GM10266 (cell line): Measurements from ENCODE around the gene RGL1.

Source experiments
- DNase-seq: peaks from one replicate; pipeline ENCODE4 v3.0.0; 2012; ENCODE audit errors: extremely low spot score
- TF ChIP-seq, protein P1 (sequence below): IDR thresholded peaks from 2 replicates; pipeline ENCODE4 v1.5.1; 2012; ENCODE audit warnings: mild to moderate bottlenecking, low read depth; ENCODE audit not compliant: control insufficient read depth, insufficient read depth; ENCODE audit errors: missing control alignments

Gene RGL1

DNA sequence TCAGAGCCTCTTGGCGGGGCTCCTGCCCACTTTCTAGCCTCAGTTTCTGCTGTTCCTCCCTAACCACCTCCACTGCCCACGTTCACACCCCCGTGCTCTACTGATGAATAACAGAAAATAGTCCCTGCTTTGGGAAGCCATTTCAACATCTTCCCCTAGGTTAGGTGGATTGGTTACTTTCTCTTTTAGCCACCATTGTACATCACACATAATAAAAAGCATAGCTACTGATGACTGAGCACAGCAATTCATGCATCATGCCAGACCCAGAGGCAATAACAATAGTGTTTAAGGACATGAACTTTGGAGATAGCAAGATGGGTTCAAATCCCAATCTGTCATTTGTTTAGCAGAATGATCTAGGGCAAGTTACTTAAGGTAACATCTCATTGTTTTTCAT, 158.0 kb downstream of the RGL1 start:
- TF ChIP-seq, protein P1, sequence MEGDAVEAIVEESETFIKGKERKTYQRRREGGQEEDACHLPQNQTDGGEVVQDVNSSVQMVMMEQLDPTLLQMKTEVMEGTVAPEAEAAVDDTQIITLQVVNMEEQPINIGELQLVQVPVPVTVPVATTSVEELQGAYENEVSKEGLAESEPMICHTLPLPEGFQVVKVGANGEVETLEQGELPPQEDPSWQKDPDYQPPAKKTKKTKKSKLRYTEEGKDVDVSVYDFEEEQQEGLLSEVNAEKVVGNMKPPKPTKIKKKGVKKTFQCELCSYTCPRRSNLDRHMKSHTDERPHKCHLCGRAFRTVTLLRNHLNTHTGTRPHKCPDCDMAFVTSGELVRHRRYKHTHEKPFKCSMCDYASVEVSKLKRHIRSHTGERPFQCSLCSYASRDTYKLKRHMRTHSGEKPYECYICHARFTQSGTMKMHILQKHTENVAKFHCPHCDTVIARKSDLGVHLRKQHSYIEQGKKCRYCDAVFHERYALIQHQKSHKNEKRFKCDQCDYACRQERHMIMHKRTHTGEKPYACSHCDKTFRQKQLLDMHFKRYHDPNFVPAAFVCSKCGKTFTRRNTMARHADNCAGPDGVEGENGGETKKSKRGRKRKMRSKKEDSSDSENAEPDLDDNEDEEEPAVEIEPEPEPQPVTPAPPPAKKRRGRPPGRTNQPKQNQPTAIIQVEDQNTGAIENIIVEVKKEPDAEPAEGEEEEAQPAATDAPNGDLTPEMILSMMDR = no peak

DNA sequence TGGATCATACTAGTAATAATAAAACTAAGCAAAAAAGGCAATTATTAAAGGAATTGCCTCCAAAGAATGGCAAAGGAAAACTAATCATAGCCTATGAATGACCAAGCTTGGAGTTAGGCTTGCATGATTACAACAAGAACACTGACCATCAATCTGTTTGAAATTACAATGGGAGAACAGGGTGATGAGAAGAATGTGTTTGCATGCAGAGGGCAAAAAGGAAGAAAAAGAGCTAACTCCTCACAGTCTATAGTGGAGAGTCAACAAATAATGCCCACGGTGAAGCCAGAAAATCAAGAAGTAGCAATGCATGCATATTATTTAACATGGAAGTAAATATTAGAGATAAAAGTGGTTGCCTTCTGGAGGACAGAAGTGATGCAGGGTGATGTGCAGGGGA, 160.8 kb downstream of the RGL1 start:
- DNase-seq = no peak
- TF ChIP-seq, protein P1 = no peak

More for the DNA sequence above, 158.0 kb downstream of the RGL1 start:
- DNase-seq = no peak

DNA sequence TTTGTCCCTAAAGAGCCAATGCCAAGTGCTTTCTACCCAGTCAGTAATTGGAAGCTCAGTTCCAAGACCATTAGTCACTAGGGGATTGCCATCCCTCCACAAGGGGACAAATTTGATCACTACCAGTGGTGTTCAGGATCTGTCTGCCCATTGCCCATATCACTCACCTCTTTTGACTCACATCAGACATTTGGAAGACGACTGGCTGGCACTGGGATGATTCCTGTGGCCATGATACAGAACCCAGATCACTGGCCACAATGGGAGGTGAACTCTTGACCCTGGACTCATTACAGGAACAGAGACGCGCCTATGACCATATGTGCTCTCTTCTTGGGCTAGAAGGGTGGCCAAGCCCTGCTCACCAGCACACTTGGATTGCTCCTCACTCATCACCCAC, 161.6 kb downstream of the RGL1 start:
- no peak for DNase-seq
- TF ChIP-seq, protein P1 = no peak

DNA sequence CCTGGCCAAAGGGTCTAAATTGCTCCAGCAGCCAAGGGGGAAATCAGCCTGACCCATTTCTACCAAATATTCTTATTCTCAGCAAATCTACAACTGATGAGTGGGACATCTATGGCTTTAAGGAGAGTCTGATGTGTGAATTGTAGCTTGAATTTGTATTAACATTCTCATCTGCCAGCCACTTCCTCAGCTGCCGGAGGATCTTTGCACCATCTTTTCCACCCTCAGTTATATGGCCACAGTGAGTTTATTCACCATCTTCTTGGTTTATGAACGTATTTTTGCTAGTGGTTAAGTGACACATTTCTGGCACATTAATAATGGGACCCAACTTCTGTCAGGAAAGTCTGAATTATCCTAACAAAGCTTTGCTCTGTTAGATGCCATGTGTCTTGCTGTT, 163.0 kb downstream of the RGL1 start:
- TF ChIP-seq, protein P1 = no peak

DNA sequence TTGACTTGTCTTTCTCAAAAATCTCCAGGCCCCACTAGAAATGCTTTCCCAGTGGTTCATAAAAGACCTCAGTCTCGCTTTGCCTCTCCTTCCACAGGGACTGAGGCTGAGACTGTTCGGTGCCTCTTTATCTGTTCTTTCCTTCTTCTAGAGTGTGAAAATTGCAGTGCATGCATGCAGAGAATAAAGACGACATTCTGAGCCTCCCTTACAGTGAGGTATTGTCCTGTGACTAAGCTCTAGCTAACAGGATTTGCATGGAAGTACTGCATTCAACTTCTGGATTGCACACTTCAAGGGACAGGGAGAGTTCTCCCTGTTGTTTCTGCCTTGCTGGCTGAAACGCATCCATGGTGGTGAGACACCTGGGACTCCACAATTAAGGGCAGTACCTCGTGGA, 163.5 kb downstream of the RGL1 start:
- DNase-seq = no peak
- TF ChIP-seq, protein P1 = no peak

More for the DNA sequence above, 163.0 kb downstream of the RGL1 start:
- no peak for DNase-seq

DNA sequence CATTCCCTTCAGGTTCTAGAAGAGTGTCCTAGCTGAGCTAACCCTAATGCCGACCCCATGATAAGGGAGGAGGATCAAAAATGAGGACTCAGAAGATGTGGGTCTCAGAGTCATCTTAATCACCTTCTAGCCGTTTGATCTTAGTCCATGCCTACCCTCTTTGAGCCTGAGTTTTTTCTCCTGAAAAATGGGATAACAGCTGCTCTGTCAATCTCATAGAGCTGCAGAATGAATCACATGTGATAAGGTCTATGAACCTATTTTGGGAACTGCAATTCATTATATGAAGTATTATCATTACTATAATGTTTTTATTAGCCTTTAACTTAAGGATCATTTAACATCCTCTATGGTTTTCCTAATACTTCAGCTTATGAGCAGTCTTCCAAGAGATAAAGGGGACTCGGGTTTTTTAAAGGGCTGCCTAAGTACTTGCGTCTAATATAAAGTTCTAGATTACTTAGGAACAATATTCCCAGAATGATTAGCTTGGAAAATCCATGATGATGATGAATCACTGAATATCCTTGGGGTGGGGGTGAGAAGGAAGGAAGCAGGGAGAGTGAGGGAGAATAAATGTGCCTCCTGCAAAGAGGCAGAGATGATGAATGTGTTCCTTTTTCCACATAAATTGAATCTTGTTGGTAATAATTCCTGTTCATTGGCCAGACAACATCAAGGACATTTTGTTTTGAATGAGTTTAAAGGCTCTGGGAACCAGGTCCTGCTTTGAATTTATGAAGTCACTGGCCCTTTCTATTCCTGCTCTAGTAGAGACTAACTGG, 165.8 kb downstream of the RGL1 start:
- TF ChIP-seq, protein P1 = no peak
- no peak for DNase-seq

DNA sequence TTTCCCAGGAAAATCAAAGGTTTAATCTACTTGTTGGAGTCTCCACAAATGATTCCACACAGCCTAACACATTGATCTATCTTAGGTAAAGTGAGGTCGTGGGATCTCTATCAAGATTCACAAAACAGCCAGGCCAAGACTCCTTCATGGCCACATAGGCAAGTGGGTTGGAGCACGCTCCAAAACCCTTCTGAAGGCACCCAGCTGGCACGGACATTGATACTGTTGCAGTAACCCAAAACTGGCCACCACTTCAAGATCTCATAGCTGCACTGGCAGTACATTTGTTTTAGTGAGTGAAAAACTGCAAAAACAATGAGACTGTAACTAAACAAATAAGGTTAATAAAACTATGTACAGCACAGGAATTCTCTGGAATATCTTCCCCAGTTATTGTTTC, 170.7 kb downstream of the RGL1 start:
- DNase-seq = no peak

More for the DNA sequence above, 170.7 kb downstream of the RGL1 start:
- TF ChIP-seq, protein P1 = no peak
